Fibroblast of the aortic adventitia (primary cell): ENCODE measurements around the gene ACTR1B. TPM values are rescaled to one million over a fixed set of nuclear protein-coding genes. Genes with fewer than 3 reads are reported as not detected.
"Not testable (repeated sequence)": the region's sequence is repeated elsewhere in the genome, so short reads cannot be mapped to it uniquely, and the experiment has no call there.

Source experiments
- DNase-seq: peaks from one replicate; pipeline ENCODE4 v3.0.0-alpha.2; 2010; ENCODE audit warnings: low read depth
- H3K4me3 ChIP-seq: 2 replicates; pipeline ENCODE4 v1.5.1; 2011; ENCODE audit warnings: low read depth, mild to moderate bottlenecking, control low read depth, low read length, moderate library complexity
- CTCF ChIP-seq: IDR thresholded peaks from 2 replicates; pipeline ENCODE4 v1.5.1; 2011; ENCODE audit warnings: mild to moderate bottlenecking, low read length, control low read depth, inconsistent platforms; ENCODE audit not compliant: insufficient read depth
- total RNA-seq: library from RNA; depleted of rRNA; stranded (reverse); fragments of >200 nt; gene quantifications from 2 replicates; pipeline ENCODE4 v1.2.3, GENCODE V29; 2012; ENCODE audit warnings: low replicate concordance

Gene ACTR1B
- total RNA-seq: 24.3 and 44.6 TPM in 2 replicates

GRCh38 chr2:97663962-97664635, at the start of gene ACTR1B:
Gene ACTR1B, minus strand, starts transcription at chr2:97664044. Its CDS starts 154 bp downstream, at chr2:97663890.
- DNase-seq: peak; percentile 97
- peak within 1 kb of the TSS; percentile 81 for H3K4me3 ChIP-seq
- TF ChIP-seq CTCF: peak; percentile 63

- DNase-seq: no peak
- TF ChIP-seq CTCF: no peak
These were observed 49.0 kb upstream of the ACTR1B start for GRCh38 chr2:97712693-97713295.

GRCh38 chr2:97712175-97712574, 48.3 kb upstream of the ACTR1B start:
- DNase-seq: not testable (repeated sequence)

More at GRCh38 chr2:97712693-97713295, 49.0 kb upstream of the ACTR1B start:
- no peak overlapping the region for H3K4me3 ChIP-seq

GRCh38 chr2:97711394-97711711, 47.5 kb upstream of the ACTR1B start:
- no peak overlapping the region for H3K4me3 ChIP-seq
- no peak for TF ChIP-seq CTCF
- DNase-seq: no peak

More at GRCh38 chr2:97712175-97712574, 48.3 kb upstream of the ACTR1B start:
- not testable (repeated sequence) for H3K4me3 ChIP-seq

- no peak overlapping the region for H3K4me3 ChIP-seq
- no peak for DNase-seq
- TF ChIP-seq CTCF: no peak
These were observed 44.8 kb upstream of the ACTR1B start for GRCh38 chr2:97708608-97709007.

GRCh38 chr2:97708048-97708380, 44.2 kb upstream of the ACTR1B start:
- TF ChIP-seq CTCF: no peak
- DNase-seq: no peak
- no peak overlapping the region for H3K4me3 ChIP-seq

- no peak for TF ChIP-seq CTCF
- H3K4me3 ChIP-seq: no peak overlapping the region
- DNase-seq: no peak
These were observed 43.7 kb upstream of the ACTR1B start for GRCh38 chr2:97707362-97708047.
